ENCODE data around the gene LRRFIP1.

The LRRFIP1 gene

DNA sequence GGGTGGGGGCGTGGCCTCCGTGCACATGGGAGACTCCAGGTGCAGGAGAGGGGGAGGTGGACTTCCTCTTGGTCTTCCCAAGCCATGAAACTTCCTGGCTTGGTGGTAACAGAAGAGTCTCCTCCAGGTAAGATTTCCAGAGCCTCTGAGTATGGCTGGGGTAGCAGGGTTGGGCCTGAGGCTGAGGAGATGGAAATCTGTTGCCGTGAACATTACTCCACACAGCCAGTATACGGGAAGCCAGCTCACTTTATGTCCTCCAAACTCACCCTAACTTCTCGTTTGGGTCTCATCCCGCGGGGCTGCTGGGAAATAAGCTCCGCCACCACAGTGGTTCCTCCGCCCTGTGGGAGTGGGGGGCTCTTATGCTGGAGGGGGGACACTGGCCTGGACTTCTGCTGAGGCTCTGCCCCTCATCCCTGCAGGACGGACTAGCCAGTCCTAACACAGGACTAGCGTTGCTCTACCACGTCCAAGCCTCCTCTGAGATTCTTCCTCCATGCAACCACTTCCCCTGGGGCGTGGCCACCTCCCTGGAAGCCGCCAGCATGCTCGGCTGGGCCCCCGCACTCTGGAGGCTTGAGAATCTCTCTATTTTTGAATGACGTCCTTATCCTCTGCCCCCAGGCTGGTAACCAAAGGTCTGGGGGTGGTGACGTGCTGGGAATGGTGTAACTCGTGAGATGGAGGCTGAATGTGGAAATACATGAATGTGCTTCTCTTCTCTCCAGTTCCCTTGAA lies 36.1 kb upstream of the LRRFIP1 start:
- TF ChIP-seq FOXP2 (optimal IDR thresholded peaks at IDR 0.05; ENCODE audit: borderline replicate concordance, extremely low read depth, extremely low read length, insufficient read depth) (no peak), POLR2AphosphoS5 (IDR thresholded peaks at IDR 0.05; ENCODE audit: low read depth, low read length) (no peak), TAF1 (IDR thresholded peaks at IDR 0.05; ENCODE audit: borderline replicate concordance, insufficient read depth, low read length) (no peak), REST (IDR thresholded peaks at IDR 0.05; ENCODE audit: insufficient read depth in 1 of 2, low read depth in 2 of 2, low read length in 2 of 2) (no peak), SIN3A (IDR thresholded peaks at IDR 0.05; ENCODE audit: borderline replicate concordance, insufficient read depth, low read length) (no peak)

DNA sequence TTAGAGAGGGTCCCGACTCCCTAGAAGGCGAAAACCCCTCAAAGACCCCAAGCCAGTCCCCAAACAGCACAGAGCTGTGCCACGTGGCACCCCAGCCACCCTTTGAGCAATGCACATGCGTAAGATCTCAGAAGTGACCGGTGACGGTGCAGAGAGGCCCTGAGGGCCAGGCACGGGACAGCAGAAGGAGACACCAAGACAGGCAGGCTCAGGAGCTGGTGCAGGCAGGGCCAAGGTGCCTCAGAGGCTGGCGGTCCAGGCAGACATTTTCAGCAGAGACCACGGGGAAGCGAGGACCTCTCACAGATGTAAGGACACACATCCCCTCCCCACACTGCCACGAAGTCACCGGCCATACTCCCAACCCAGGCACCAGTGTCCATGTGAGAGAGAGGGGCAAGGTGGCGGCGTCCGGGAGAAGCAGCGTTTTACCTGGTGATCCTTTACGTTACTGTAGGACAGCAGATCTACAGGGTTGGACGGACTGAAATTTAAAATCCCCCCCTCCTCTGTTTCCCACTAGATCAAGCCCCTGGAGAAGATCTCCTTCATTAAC lies 34.9 kb upstream of the LRRFIP1 start:
- no peak for TF ChIP-seq REST (IDR thresholded peaks at IDR 0.05; ENCODE audit: insufficient read depth in 1 of 2, low read depth in 2 of 2, low read length in 2 of 2)
- no peak for TF ChIP-seq SIN3A (IDR thresholded peaks at IDR 0.05; ENCODE audit: borderline replicate concordance, insufficient read depth, low read length)
- no peak for TF ChIP-seq POLR2AphosphoS5 (IDR thresholded peaks at IDR 0.05; ENCODE audit: low read depth, low read length)
- no peak for TF ChIP-seq FOXP2 (optimal IDR thresholded peaks at IDR 0.05; ENCODE audit: borderline replicate concordance, extremely low read depth, extremely low read length, insufficient read depth)
- no peak for TF ChIP-seq TAF1 (IDR thresholded peaks at IDR 0.05; ENCODE audit: borderline replicate concordance, insufficient read depth, low read length)

- TF ChIP-seq REST (IDR thresholded peaks at IDR 0.05; ENCODE audit: insufficient read depth in 1 of 2, low read depth in 2 of 2, low read length in 2 of 2), result no peak
- TF ChIP-seq SIN3A (IDR thresholded peaks at IDR 0.05; ENCODE audit: borderline replicate concordance, insufficient read depth, low read length), result no peak
- TF ChIP-seq TAF1 (IDR thresholded peaks at IDR 0.05; ENCODE audit: borderline replicate concordance, insufficient read depth, low read length), result no peak
- no peak for TF ChIP-seq FOXP2 (optimal IDR thresholded peaks at IDR 0.05; ENCODE audit: borderline replicate concordance, extremely low read depth, extremely low read length, insufficient read depth)
- TF ChIP-seq POLR2AphosphoS5 (IDR thresholded peaks at IDR 0.05; ENCODE audit: low read depth, low read length), result no peak
Measured at GRCh38 chr2:237593036-237593435, 34.4 kb upstream of the LRRFIP1 start.

DNA sequence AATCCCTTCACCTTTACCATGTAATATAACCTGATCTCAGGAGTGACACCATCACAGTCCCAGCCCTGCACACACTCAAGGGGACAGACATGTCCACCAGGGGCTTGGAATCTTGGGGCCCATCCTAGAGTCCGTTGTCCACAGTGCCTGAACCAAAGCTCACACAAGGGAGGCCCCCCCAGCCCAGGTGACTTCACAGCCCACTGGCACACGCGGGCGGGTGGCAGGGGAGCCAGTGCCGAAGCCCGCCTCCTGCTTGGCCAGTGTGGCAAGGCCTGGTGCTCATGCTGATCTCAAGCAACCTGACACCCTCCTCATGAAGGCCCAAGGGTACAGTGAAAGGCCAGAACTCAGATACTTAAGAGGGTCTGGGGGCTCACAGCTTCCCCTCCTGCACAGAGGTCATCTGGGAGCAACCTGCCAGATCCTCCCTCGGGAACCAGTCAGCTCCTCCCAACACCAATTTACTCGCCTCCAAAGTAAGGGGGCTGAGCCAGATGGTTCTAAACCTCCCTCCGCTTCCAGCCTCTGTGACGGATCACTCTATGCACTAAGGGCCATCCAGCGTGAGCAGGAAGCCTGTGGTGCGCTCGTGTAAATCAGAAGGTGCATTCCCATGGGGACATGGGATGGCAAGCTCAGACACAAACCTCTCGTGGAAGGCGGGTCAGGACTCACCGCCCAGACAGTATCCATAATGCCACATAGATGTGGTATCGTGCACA lies 33.6 kb upstream of the LRRFIP1 start:
- TF ChIP-seq SIN3A (IDR thresholded peaks at IDR 0.05; ENCODE audit: borderline replicate concordance, insufficient read depth, low read length), result no peak
- no peak for TF ChIP-seq POLR2AphosphoS5 (IDR thresholded peaks at IDR 0.05; ENCODE audit: low read depth, low read length)
- no peak for TF ChIP-seq REST (IDR thresholded peaks at IDR 0.05; ENCODE audit: insufficient read depth in 1 of 2, low read depth in 2 of 2, low read length in 2 of 2)
